Measurements from ENCODE around the gene AARS2.

Gene AARS2

GRCh38 chr6:44302856-44303255, 10.3 kb downstream of the AARS2 start:
- no peak for DNase-seq (ENCODE audit: low spot score)
- TF ChIP-seq CTCF (IDR thresholded peaks at IDR 0.05; ENCODE audit: borderline replicate concordance, control extremely low read depth, extremely low read depth, insufficient read depth, missing control alignments), result no peak
- in situ Hi-C loops (cut with MboI; ENCODE audit: low sequenced_read_pairs, unreplicated experiment), result no loop called here

- in situ Hi-C loops (cut with MboI; ENCODE audit: low sequenced_read_pairs, unreplicated experiment), result no loop called here
- DNase-seq (ENCODE audit: low spot score), result no peak
- no peak for TF ChIP-seq CTCF (IDR thresholded peaks at IDR 0.05; ENCODE audit: borderline replicate concordance, control extremely low read depth, extremely low read depth, insufficient read depth, missing control alignments)
Measured at GRCh38 chr6:44301782-44302564, 11.2 kb downstream of the AARS2 start.

- TF ChIP-seq CTCF (IDR thresholded peaks at IDR 0.05; ENCODE audit: borderline replicate concordance, control extremely low read depth, extremely low read depth, insufficient read depth, missing control alignments), result no peak
- no peak for DNase-seq (ENCODE audit: low spot score)
- in situ Hi-C loops (cut with MboI; ENCODE audit: low sequenced_read_pairs, unreplicated experiment), result no loop called here
Measured at GRCh38 chr6:44301106-44301505, 12.0 kb downstream of the AARS2 start.

- TF ChIP-seq CTCF (IDR thresholded peaks at IDR 0.05; ENCODE audit: borderline replicate concordance, control extremely low read depth, extremely low read depth, insufficient read depth, missing control alignments), result no peak
- in situ Hi-C loops (cut with MboI; ENCODE audit: low sequenced_read_pairs, unreplicated experiment), result no loop called here
Measured at GRCh38 chr6:44300292-44300823, 12.8 kb downstream of the AARS2 start.

GRCh38 chr6:44298864-44299263, 14.3 kb downstream of the AARS2 start:
- no peak for TF ChIP-seq CTCF (IDR thresholded peaks at IDR 0.05; ENCODE audit: borderline replicate concordance, control extremely low read depth, extremely low read depth, insufficient read depth, missing control alignments)
- in situ Hi-C loops (cut with MboI; ENCODE audit: low sequenced_read_pairs, unreplicated experiment), result no loop called here
- DNase-seq (ENCODE audit: low spot score), result no peak

More at GRCh38 chr6:44300292-44300823, 12.8 kb downstream of the AARS2 start:
- no peak for DNase-seq (ENCODE audit: low spot score)

- no peak for DNase-seq (ENCODE audit: low spot score)
- no peak for TF ChIP-seq CTCF (IDR thresholded peaks at IDR 0.05; ENCODE audit: borderline replicate concordance, control extremely low read depth, extremely low read depth, insufficient read depth, missing control alignments)
- in situ Hi-C loops (cut with MboI; ENCODE audit: low sequenced_read_pairs, unreplicated experiment), result no loop called here
Measured at GRCh38 chr6:44298055-44298803, 14.9 kb downstream of the AARS2 start.
